ENCODE results near the gene RSPH3.

DNA sequence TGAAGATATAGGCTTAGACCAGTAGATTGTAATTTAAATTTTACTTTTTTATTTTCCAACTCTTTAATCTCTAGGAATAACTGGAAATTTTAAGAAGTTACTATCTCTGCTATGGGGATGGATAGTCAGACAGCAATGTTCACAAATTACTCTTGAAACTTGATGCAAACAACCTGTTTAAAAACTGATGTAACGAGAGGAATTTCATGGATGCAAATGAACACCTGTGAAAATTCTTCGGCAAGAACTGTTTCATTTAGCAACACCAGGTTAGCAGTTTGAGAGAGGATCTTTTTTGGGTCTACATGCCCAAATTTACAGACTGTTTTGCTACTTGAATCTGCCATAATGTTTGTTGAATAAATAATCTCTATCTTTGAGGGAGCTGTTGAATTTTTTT lies 20.0 kb upstream of the RSPH3 start:
- TF ChIP-seq, protein P1, sequence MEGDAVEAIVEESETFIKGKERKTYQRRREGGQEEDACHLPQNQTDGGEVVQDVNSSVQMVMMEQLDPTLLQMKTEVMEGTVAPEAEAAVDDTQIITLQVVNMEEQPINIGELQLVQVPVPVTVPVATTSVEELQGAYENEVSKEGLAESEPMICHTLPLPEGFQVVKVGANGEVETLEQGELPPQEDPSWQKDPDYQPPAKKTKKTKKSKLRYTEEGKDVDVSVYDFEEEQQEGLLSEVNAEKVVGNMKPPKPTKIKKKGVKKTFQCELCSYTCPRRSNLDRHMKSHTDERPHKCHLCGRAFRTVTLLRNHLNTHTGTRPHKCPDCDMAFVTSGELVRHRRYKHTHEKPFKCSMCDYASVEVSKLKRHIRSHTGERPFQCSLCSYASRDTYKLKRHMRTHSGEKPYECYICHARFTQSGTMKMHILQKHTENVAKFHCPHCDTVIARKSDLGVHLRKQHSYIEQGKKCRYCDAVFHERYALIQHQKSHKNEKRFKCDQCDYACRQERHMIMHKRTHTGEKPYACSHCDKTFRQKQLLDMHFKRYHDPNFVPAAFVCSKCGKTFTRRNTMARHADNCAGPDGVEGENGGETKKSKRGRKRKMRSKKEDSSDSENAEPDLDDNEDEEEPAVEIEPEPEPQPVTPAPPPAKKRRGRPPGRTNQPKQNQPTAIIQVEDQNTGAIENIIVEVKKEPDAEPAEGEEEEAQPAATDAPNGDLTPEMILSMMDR (optimal IDR thresholded peaks at IDR 0.05 in 1 of 3, IDR thresholded peaks at IDR 0.05 in 1 of 3, conservative IDR thresholded peaks at IDR 0.05 in 1 of 3; ENCODE audit: extremely low read depth in 1 of 3, insufficient read depth in 2 of 3, low read length in 3 of 3): no peak
- no peak for TF ChIP-seq EZH2 (IDR thresholded peaks at IDR 0.05; ENCODE audit: low read length)

Data from keratinocyte (primary cell).